GF-D8 (cell line): ENCODE data around the gene PCSK2.

Source experiments
- DNase-seq: peaks from one replicate; lab custom pipeline; 2025; lab: John Stamatoyannopoulos, UW

The PCSK2 gene

DNA sequence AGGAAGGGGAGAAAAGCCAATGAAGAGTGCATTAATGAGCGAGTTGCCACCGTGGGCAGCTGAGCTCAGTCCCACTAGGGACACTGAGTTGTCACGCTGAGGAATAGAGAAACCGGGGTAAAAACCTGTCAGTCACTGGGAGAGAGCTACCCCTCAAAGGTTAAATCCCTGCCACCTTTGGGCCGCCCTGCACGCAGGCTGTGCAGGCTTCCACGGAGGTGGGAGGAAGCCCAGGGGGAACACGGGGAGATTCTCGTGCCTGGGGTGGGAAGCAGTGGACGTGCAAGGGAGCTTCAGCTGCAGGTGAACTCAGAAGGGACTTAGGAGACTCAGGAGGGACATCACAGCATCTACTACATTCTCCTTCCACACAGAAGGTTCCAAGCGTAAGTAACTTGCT lies 253.9 kb downstream of the PCSK2 start:
- DNase-seq = no peak

- DNase-seq = no peak
These were observed 254.8 kb downstream of the PCSK2 start for GRCh38 chr20:17481661-17482060.

GRCh38 chr20:17482536-17482935 lies 255.7 kb downstream of the PCSK2 start:
- no peak for DNase-seq

GRCh38 chr20:17485017-17485416 lies 258.2 kb downstream of the PCSK2 start:
- no peak for DNase-seq

DNA sequence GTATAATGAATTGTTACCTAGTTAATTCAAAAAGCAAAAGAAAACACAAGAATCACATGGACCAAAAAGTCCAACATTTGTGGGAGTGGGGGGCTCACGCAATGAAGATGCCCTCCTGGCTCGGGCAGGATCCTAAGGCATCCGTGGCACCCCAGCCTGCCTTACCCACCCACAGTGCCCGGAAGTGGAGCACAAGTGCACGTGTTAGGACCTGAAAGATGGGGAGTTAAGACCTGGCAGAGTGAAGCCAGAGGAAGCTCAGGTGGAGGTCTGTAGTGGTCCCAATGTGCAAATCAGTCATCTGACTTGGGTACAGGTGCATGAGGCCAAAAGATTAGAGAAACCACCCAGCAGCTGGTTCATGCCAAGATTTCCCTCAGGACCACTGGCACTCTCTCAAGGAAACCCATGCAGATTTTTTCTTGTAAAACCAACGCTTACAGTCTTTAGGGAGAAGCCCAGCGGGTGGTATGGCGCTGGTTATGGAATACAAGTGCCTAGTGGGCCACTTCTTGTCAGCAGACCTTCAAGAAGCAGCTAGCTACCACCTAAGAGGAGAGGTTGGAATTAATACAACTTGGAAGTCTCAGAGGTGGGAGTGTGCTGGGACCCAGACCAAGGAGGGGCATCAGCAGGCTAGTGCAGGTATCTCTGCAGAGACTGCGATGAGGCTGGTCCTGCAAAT lies 262.2 kb downstream of the PCSK2 start:
- DNase-seq = no peak

DNA sequence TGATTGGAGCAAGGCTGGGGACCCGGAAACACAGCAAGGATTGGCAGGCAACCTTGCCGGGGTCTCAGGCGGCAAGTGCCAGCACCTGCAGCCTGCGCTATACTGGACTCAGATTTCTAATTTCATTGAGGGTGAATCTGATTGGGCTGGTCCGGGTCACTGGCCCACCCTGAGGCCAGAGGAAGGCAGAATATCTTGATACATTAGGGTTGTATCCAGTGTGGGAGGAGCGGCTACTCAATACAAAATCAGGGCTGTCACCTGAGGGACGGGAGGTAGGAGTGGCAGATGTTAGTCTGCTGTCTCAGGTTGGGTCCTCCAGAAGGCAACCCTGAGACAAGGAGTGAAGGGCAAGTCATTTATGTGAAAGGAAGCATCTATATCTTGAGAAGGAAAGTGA lies 263.7 kb downstream of the PCSK2 start:
- no peak for DNase-seq

GRCh38 chr20:17491041-17491440 lies 264.2 kb downstream of the PCSK2 start:
- DNase-seq = no peak

DNA sequence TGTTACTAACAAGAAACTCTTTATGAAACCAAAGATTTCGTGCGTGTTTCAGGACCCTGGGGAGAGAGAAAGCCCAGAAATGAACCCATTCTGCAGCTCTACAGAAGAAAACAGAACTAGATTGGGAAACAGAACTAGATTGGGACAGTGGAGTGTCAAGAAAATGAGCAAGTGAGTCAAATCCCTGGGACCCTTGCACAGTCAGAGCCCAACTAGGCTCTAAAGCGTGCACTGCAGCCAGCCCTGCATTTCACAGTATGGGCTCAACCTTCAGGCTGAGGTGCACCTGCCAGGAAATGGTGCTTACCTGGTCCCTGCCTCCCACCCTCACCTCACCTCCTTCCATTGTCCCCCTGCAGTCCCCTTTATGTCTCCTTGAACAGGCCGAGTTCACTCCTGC lies 264.6 kb downstream of the PCSK2 start:
- no peak for DNase-seq

DNA sequence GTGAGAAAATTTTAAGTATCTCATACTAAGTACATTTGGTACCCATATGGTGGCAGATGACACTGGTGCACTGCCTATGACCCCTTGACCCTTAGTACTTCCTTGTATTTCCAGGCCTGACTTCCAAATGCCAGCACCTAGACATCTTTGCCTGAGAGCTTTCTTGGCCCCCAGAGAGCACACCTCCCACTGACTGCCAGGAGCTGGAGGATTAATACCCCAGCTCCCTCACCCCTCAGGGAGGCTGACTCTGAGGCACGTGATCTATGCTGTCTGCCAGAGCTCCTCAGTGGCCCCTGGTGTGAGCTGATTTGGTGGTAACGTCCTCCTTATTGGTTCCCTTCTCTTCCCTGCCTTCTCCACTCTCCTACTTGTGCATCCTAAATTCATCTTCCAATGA lies 266.3 kb downstream of the PCSK2 start:
- no peak for DNase-seq

DNA sequence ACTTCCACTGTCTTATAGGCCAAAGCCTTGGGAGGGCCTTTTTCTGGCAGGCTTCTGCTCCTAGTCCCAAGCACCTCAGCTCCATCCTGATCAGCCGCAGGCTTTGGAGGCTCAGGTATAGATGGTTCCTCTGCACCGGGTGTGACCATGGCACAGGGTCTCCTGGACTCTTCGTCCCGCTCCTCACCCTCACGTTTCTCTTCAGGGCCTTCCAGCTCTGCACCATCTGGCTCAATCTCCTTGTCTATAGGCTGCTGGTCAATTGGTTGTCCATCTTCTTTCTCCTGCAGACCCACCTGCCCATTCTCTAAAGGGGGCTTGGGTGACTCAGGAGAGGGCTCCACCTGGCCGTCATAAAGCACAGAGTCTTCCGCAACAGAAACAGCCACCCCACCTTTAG lies 267.4 kb downstream of the PCSK2 start:
- DNase-seq = no peak

- no peak for DNase-seq
These were observed 269.0 kb downstream of the PCSK2 start for GRCh38 chr20:17495826-17496225.

- no peak for DNase-seq
These were observed 271.2 kb downstream of the PCSK2 start for GRCh38 chr20:17497821-17498580.

GRCh38 chr20:17498641-17499040 lies 271.8 kb downstream of the PCSK2 start:
- no peak for DNase-seq

DNA sequence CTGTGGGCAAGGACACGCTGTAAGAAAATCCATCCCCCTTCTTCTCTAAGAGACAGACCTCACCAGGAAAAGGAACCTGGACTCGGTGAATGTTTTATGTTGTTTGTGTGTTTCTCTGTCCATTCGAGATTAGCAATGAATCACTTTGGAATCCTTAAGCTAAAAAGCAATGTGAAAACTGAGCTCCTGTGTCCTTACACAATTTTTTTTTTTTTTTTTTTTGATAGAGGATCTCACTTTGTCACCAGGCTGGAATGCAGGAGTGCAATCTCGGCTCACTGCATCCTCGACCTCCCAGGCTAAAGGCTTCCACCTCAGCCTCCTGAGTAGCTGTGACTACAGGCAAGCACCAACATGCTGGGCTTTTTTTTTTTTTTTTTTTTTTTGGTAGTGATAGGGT lies 272.2 kb downstream of the PCSK2 start:
- DNase-seq = no peak

DNA sequence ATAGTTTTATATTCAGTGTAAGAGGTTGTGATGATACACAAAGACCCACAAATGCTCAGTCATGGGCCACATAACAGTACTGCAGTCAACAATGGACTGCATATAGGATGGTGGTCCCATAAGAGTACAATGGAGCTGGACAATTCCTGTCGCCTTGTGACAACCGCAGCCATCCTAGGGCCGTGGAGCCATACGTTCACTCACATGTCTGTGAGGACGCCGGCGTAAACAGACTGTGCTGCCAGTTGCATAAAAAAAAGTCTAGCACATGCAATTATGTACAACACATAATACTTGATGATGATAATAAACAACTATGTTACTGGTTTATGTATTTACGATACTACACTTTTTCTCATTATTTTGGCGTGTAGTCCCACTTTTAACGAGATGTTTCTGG lies 273.4 kb downstream of the PCSK2 start:
- no peak for DNase-seq

GRCh38 chr20:17500826-17501225 lies 274.0 kb downstream of the PCSK2 start:
- DNase-seq = no peak

DNA sequence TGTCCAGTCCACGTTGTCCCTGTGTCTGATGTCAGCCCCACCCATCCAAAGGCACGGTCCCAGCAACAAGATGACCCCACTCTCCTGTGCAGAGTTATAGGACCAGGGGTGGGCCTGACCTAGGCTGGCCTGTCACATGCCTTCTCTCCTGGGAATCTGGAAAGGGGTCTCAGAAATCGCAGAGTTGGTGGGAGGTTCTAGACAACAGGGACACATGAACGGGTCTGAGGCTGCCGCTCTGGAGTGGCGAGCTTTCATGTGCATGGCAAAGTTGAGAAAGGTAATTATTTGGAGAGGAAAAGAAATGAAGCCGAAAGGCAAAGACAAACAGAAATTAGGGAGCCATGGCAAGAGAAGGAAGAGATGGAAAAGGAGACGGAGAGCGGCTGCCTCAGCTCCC lies 274.9 kb downstream of the PCSK2 start:
- no peak for DNase-seq

- DNase-seq = no peak
These were observed 275.3 kb downstream of the PCSK2 start for GRCh38 chr20:17502105-17502504.

GRCh38 chr20:17503301-17504065 lies 276.6 kb downstream of the PCSK2 start:
- no peak for DNase-seq

DNA sequence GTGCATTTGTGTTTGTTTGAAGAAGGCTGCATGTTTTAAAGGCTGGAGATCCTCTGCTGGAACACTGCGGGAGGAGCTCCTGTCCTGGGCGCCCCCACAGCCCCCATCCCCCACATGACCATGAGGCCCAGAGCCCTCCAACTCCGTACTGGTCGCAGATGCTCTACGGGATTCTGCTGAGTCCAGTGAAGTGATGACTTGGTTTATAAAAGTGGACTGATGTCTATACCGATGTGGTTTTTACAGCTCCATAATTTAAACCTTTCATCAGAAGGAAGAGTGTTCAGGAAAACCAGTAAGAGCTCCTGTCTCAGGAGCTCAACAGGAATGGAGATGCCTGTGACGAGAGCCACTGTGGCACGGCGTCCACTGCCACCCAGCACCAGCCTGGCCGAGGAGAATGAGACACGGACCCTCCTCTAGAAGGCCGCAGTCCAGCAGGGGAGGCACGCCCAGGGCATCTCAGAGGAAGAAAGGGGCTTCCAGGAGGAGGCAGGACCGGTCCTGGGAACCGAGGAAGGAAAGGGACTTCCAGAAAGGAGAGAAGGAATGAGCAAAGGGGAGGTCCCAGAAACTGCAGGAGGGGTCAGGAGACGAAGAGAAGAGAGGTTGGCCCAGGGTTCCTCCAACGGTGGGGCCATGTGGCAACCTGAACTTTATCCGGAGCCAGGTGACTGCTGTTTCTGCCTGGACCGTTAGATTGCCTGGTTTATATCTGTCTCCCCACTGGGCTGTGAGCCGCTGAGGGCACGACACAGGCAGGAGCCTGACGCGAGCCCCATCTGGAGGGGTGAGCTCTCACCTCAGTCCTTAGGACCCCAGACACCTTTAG lies 277.4 kb downstream of the PCSK2 start:
- no peak for DNase-seq

- DNase-seq = peak; percentile 47
These were observed 278.2 kb downstream of the PCSK2 start for GRCh38 chr20:17504898-17505635.
